Measurements from ENCODE around the gene ZNF511.

DNA sequence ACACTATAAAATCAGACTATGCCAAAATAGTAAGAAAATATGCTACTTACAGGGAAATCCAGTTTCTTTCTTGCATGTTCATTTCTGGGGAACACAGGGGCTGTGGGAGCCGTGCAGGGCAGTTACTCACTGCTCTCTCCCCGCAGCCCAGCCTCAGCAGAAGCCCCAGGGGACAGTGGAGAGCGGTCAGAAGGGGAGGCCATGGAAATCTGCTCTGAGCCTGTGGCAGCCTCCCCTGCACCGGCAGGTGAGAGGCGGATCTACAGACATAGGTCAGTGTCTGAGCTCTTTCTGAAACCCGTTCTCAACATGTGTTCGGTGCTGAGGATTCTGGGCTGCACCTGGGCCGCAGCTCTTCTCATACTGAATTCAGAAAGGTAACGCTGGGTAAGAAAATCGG is 2.9 kb downstream of the ZNF511 start:
- TF ChIP-seq, protein P1, sequence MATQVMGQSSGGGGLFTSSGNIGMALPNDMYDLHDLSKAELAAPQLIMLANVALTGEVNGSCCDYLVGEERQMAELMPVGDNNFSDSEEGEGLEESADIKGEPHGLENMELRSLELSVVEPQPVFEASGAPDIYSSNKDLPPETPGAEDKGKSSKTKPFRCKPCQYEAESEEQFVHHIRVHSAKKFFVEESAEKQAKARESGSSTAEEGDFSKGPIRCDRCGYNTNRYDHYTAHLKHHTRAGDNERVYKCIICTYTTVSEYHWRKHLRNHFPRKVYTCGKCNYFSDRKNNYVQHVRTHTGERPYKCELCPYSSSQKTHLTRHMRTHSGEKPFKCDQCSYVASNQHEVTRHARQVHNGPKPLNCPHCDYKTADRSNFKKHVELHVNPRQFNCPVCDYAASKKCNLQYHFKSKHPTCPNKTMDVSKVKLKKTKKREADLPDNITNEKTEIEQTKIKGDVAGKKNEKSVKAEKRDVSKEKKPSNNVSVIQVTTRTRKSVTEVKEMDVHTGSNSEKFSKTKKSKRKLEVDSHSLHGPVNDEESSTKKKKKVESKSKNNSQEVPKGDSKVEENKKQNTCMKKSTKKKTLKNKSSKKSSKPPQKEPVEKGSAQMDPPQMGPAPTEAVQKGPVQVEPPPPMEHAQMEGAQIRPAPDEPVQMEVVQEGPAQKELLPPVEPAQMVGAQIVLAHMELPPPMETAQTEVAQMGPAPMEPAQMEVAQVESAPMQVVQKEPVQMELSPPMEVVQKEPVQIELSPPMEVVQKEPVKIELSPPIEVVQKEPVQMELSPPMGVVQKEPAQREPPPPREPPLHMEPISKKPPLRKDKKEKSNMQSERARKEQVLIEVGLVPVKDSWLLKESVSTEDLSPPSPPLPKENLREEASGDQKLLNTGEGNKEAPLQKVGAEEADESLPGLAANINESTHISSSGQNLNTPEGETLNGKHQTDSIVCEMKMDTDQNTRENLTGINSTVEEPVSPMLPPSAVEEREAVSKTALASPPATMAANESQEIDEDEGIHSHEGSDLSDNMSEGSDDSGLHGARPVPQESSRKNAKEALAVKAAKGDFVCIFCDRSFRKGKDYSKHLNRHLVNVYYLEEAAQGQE (IDR thresholded peaks at IDR 0.05; ENCODE audit: low read depth): no peak
- TF ChIP-seq, protein P2, sequence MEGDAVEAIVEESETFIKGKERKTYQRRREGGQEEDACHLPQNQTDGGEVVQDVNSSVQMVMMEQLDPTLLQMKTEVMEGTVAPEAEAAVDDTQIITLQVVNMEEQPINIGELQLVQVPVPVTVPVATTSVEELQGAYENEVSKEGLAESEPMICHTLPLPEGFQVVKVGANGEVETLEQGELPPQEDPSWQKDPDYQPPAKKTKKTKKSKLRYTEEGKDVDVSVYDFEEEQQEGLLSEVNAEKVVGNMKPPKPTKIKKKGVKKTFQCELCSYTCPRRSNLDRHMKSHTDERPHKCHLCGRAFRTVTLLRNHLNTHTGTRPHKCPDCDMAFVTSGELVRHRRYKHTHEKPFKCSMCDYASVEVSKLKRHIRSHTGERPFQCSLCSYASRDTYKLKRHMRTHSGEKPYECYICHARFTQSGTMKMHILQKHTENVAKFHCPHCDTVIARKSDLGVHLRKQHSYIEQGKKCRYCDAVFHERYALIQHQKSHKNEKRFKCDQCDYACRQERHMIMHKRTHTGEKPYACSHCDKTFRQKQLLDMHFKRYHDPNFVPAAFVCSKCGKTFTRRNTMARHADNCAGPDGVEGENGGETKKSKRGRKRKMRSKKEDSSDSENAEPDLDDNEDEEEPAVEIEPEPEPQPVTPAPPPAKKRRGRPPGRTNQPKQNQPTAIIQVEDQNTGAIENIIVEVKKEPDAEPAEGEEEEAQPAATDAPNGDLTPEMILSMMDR (IDR thresholded peaks at IDR 0.05 in 2 of 3, conservative IDR thresholded peaks at IDR 0.05 in 1 of 3; ENCODE audit: borderline replicate concordance in 1 of 3, insufficient read depth in 1 of 3, low read depth in 2 of 3, low read length in 2 of 3): no peak
- no peak for TF ChIP-seq JUND (IDR thresholded peaks at IDR 0.05)
- no peak for TF ChIP-seq POLR2A (IDR thresholded peaks at IDR 0.05; ENCODE audit: borderline replicate concordance, extremely low read depth, insufficient read depth, insufficient read length)

All from HCT116 (cell line).